Neural cell (in vitro differentiated cells): ENCODE data around the gene ALDH16A1.

Experiments
- CTCF ChIP-seq: fragments of 450-650 bp; IDR thresholded peaks from 2 replicates; pipeline ENCODE4 v1.5.1; 2014; ENCODE audit warnings: antibody characterized with exemption, mild to moderate bottlenecking, moderate library complexity; ENCODE audit not compliant: poor library complexity, severe bottlenecking
- EP300 ChIP-seq: fragments of 450-650 bp; conservative IDR thresholded peaks from 2 replicates; pipeline ENCODE4 v1.6.1; 2014; ENCODE audit warnings: antibody characterized with exemption, mild to moderate bottlenecking, moderate library complexity; ENCODE audit not compliant: poor library complexity, severe bottlenecking
- EZH2 ChIP-seq: fragments of 200-600, 300-800 bp; shearing (Covaris generic), sonication (generic); IDR thresholded peaks from 2 replicates; pipeline ENCODE4 v1.6.1; 2014; ENCODE audit warnings: antibody characterized with exemption, low read length, borderline replicate concordance, mild to moderate bottlenecking; ENCODE audit not compliant: insufficient read depth, poor library complexity, severe bottlenecking
- POLR2AphosphoS5 ChIP-seq: IDR thresholded peaks from 2 replicates; pipeline ENCODE4 v1.6.1; 2012
- RAD21 ChIP-seq: fragments of 450-650 bp; conservative IDR thresholded peaks from 2 replicates; pipeline ENCODE4 v1.6.1; 2014; ENCODE audit warnings: antibody characterized with exemption, mild to moderate bottlenecking, moderate library complexity
- TAF1 ChIP-seq: IDR thresholded peaks from 2 replicates; pipeline ENCODE4 v1.6.1; 2012; ENCODE audit warnings: low read depth
- TF ChIP-seq, protein P1 (sequence below): IDR thresholded peaks from 2 replicates; pipeline ENCODE4 v1.6.1; 2012; ENCODE audit warnings: borderline replicate concordance

- TF ChIP-seq EZH2: no peak
- TF ChIP-seq RAD21: no peak
- TF ChIP-seq CTCF: no peak
- TF ChIP-seq TAF1: no peak
- TF ChIP-seq, protein P1, sequence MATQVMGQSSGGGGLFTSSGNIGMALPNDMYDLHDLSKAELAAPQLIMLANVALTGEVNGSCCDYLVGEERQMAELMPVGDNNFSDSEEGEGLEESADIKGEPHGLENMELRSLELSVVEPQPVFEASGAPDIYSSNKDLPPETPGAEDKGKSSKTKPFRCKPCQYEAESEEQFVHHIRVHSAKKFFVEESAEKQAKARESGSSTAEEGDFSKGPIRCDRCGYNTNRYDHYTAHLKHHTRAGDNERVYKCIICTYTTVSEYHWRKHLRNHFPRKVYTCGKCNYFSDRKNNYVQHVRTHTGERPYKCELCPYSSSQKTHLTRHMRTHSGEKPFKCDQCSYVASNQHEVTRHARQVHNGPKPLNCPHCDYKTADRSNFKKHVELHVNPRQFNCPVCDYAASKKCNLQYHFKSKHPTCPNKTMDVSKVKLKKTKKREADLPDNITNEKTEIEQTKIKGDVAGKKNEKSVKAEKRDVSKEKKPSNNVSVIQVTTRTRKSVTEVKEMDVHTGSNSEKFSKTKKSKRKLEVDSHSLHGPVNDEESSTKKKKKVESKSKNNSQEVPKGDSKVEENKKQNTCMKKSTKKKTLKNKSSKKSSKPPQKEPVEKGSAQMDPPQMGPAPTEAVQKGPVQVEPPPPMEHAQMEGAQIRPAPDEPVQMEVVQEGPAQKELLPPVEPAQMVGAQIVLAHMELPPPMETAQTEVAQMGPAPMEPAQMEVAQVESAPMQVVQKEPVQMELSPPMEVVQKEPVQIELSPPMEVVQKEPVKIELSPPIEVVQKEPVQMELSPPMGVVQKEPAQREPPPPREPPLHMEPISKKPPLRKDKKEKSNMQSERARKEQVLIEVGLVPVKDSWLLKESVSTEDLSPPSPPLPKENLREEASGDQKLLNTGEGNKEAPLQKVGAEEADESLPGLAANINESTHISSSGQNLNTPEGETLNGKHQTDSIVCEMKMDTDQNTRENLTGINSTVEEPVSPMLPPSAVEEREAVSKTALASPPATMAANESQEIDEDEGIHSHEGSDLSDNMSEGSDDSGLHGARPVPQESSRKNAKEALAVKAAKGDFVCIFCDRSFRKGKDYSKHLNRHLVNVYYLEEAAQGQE: no peak
- no peak for TF ChIP-seq POLR2AphosphoS5
- TF ChIP-seq EP300: no peak
Observed at GRCh38 chr19:49468746-49469447, 15.9 kb downstream of the ALDH16A1 start.
